Measurements from ENCODE around the gene SRGAP2B.
"Not testable (repeated sequence)": the region's sequence is repeated elsewhere in the genome, so short reads cannot be mapped to it uniquely, and the experiment has no call there.

Gene SRGAP2B

DNA sequence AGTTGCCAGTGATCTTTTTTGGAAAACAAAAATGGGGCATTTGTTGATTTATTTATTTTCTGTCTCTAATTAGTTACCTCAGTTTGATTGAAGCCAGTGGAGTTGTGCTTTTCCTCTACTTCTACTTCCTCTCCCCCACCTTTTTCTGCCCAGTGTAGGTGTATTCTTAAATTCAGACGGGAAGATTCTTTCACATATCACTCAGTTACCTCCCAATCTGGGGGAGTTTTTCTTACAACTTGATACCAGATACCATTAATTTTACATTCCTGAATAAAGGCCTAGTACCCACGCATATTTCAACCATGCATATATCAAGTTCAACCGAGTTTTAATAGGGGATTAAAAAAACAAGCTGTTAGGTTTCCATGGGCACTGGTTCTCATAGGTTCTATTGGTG, 16.5 kb upstream of the SRGAP2B start:
- no CpG with 5 or more reads among the region's 3 CpGs for WGBS (ENCODE audit: insufficient coverage)
- H3K36me3 ChIP-seq (ENCODE audit: control insufficient read depth in 4 of 4, insufficient read depth in 4 of 4, low read length in 3 of 4); CTCF ChIA-PET; H3K9me3 ChIP-seq (ENCODE audit: control extremely low read depth in 1 of 5, control insufficient read depth in 4 of 5, insufficient read depth in 2 of 5, low read depth in 1 of 5, low read length in 4 of 5); DNase-seq; H3K4me3 ChIP-seq (ENCODE audit: control insufficient read depth in 1 of 7, extremely low read depth in 1 of 7, insufficient read depth in 4 of 7, low read depth in 2 of 7, low read length in 6 of 7); H3K4me1 ChIP-seq (ENCODE audit: control extremely low read depth in 1 of 4, control insufficient read depth in 4 of 4, insufficient read depth in 4 of 4, low read length in 3 of 4); H3K27ac ChIP-seq (ENCODE audit: insufficient read depth in 1 of 2, low read depth in 1 of 2, low read length in 2 of 2, poor library complexity in 1 of 2, severe bottlenecking in 2 of 2); POLR2A ChIA-PET; H3K27me3 ChIP-seq (replicated peaks in 2 of 5; ENCODE audit: control insufficient read depth in 4 of 5, insufficient read depth in 5 of 5, low read length in 4 of 5): not testable (repeated sequence)

DNA sequence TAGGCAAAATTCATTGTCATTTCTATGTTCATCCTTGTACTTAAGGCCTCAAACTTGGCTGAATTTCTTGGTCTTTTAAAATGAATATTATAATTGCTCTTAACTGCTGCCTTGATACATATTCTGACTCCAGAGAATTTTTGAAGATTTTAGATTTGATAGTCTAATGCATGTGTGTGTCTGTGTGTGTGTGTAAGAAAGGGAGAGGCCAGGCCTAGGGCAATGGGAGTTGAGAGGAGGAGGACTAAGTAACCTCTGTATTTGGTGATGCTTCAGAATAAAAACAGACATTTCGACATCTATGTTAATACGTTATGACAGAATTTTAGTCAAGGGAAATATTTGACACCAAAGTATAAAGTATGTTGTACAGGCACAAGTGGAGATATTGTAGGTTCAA, 8.2 kb upstream of the SRGAP2B start:
- H3K4me3 ChIP-seq (ENCODE audit: control insufficient read depth in 1 of 7, extremely low read depth in 1 of 7, insufficient read depth in 4 of 7, low read depth in 2 of 7, low read length in 6 of 7); H3K9me3 ChIP-seq (ENCODE audit: control extremely low read depth in 1 of 5, control insufficient read depth in 4 of 5, insufficient read depth in 2 of 5, low read depth in 1 of 5, low read length in 4 of 5); POLR2A ChIA-PET; DNase-seq; H3K27me3 ChIP-seq (replicated peaks in 2 of 5; ENCODE audit: control insufficient read depth in 4 of 5, insufficient read depth in 5 of 5, low read length in 4 of 5); H3K4me1 ChIP-seq (ENCODE audit: control extremely low read depth in 1 of 4, control insufficient read depth in 4 of 4, insufficient read depth in 4 of 4, low read length in 3 of 4); H3K36me3 ChIP-seq (ENCODE audit: control insufficient read depth in 4 of 4, insufficient read depth in 4 of 4, low read length in 3 of 4); H3K27ac ChIP-seq (ENCODE audit: insufficient read depth in 1 of 2, low read depth in 1 of 2, low read length in 2 of 2, poor library complexity in 1 of 2, severe bottlenecking in 2 of 2); CTCF ChIA-PET: not testable (repeated sequence)
- WGBS (ENCODE audit: insufficient coverage): no CpG with 5 or more reads among the region's 2 CpGs

DNA sequence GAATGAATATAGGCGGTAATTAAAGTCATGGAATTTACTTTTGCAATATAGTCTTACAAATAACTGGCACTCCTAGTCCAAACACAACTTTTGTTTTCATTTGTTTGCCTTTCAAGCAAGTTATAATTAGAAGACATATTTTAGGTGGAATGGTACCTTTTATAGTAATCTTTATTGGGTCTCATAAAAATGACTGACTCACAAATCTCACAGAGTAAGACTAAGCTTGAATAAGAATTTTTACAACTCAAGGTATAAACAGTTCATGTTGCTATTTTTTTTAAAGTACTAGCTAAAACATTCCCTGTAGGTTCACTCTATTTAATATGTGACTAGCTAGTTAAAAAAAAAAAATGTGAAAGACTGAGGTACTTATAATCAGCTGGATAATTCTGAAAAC, 6.6 kb upstream of the SRGAP2B start:
- H3K4me3 ChIP-seq (ENCODE audit: control insufficient read depth in 1 of 7, extremely low read depth in 1 of 7, insufficient read depth in 4 of 7, low read depth in 2 of 7, low read length in 6 of 7); H3K27ac ChIP-seq (ENCODE audit: insufficient read depth in 1 of 2, low read depth in 1 of 2, low read length in 2 of 2, poor library complexity in 1 of 2, severe bottlenecking in 2 of 2); H3K36me3 ChIP-seq (ENCODE audit: control insufficient read depth in 4 of 4, insufficient read depth in 4 of 4, low read length in 3 of 4); DNase-seq; H3K9me3 ChIP-seq (ENCODE audit: control extremely low read depth in 1 of 5, control insufficient read depth in 4 of 5, insufficient read depth in 2 of 5, low read depth in 1 of 5, low read length in 4 of 5); CTCF ChIA-PET; POLR2A ChIA-PET; H3K4me1 ChIP-seq (ENCODE audit: control extremely low read depth in 1 of 4, control insufficient read depth in 4 of 4, insufficient read depth in 4 of 4, low read length in 3 of 4); H3K27me3 ChIP-seq (replicated peaks in 2 of 5; ENCODE audit: control insufficient read depth in 4 of 5, insufficient read depth in 5 of 5, low read length in 4 of 5): not testable (repeated sequence)
- WGBS (ENCODE audit: insufficient coverage): no CpG with 5 or more reads among the region's 1 CpG

DNA sequence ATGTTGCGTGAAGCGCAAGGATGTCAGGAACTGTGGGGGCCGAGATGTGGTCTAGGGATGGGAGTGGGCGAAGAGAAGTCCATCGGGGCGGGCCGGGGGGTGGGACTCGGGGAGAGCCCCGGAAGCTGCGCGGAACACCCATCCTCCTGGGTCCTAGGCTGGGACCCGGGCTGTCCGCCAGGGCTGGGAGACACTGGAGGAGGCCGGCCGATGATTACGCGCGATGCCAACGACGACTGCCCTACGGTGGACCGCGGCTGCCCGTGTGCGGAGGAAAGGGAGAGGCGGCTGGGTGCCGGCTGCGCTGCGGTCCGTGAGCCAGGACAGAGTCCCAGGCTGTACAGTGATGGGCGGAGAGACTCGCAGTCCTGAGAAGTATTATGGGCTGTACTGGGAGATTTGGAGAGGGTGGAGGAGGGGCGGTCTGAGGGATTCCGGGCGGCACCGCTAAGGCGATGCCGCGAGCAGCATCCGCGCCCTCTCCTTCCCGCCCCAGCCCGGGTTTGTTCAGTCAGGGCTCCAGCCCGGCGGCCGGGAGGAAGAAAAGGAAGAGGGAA, 395 bp downstream of the SRGAP2B start:
- H3K36me3 ChIP-seq (ENCODE audit: control insufficient read depth in 4 of 4, insufficient read depth in 4 of 4, low read length in 3 of 4); H3K4me1 ChIP-seq (ENCODE audit: control extremely low read depth in 1 of 4, control insufficient read depth in 4 of 4, insufficient read depth in 4 of 4, low read length in 3 of 4); H3K9me3 ChIP-seq (ENCODE audit: control extremely low read depth in 1 of 5, control insufficient read depth in 4 of 5, insufficient read depth in 2 of 5, low read depth in 1 of 5, low read length in 4 of 5); H3K27ac ChIP-seq (ENCODE audit: insufficient read depth in 1 of 2, low read depth in 1 of 2, low read length in 2 of 2, poor library complexity in 1 of 2, severe bottlenecking in 2 of 2); POLR2A ChIA-PET; H3K27me3 ChIP-seq (replicated peaks in 2 of 5; ENCODE audit: control insufficient read depth in 4 of 5, insufficient read depth in 5 of 5, low read length in 4 of 5); DNase-seq; CTCF ChIA-PET: not testable (repeated sequence)
- peak overlapping the region in 3 of 7 experiments; percentile 46 to 67 (median 53) for H3K4me3 ChIP-seq (ENCODE audit: control insufficient read depth in 1 of 7, extremely low read depth in 1 of 7, insufficient read depth in 4 of 7, low read depth in 2 of 7, low read length in 6 of 7)
- WGBS (ENCODE audit: insufficient coverage): no CpG with 5 or more reads among the region's 46 CpGs

DNA sequence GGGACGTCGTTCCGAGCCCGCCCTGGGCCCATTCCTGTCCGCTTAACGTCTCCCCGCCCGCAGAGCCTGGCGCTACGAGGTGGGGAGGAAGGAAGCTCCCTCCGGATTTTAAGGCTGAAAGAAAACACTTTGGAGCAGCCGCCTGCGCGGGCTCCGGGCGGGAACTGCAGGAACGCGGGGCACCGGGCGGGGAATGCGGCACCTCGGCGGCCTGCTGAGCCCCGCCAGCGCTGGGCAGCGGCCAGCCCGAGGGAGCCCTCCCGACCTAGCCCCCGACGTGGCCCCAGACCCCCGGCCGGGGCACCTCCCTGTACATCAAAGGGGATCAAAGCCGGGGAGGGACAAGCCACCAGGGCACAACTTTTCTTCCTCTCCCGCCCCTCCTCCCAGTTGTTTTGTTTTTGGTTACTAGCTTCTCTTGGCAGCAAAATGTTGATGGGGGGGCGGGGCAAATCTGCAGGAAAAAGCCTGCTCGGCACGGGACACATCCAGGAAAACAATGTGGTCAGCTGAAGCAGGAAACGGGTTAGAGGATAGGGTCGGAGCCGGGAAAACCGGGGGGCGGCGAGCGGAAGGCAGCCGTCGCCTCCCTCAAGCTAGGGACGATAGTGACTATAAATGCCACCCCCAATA, 1.5 kb downstream of the SRGAP2B start:
- H3K27me3 ChIP-seq (replicated peaks in 2 of 5; ENCODE audit: control insufficient read depth in 4 of 5, insufficient read depth in 5 of 5, low read length in 4 of 5); H3K27ac ChIP-seq (ENCODE audit: insufficient read depth in 1 of 2, low read depth in 1 of 2, low read length in 2 of 2, poor library complexity in 1 of 2, severe bottlenecking in 2 of 2); H3K9me3 ChIP-seq (ENCODE audit: control extremely low read depth in 1 of 5, control insufficient read depth in 4 of 5, insufficient read depth in 2 of 5, low read depth in 1 of 5, low read length in 4 of 5); CTCF ChIA-PET; H3K4me1 ChIP-seq (ENCODE audit: control extremely low read depth in 1 of 4, control insufficient read depth in 4 of 4, insufficient read depth in 4 of 4, low read length in 3 of 4); H3K36me3 ChIP-seq (ENCODE audit: control insufficient read depth in 4 of 4, insufficient read depth in 4 of 4, low read length in 3 of 4); POLR2A ChIA-PET: not testable (repeated sequence)
- WGBS (ENCODE audit: insufficient coverage): no CpG with 5 or more reads among the region's 47 CpGs
- peak in 1 of 3 donors; percentile 0 for DNase-seq
- H3K4me3 ChIP-seq (ENCODE audit: control insufficient read depth in 1 of 7, extremely low read depth in 1 of 7, insufficient read depth in 4 of 7, low read depth in 2 of 7, low read length in 6 of 7): peak overlapping the region in 4 of 7 experiments; percentile 37 to 64 (median 50)

DNA sequence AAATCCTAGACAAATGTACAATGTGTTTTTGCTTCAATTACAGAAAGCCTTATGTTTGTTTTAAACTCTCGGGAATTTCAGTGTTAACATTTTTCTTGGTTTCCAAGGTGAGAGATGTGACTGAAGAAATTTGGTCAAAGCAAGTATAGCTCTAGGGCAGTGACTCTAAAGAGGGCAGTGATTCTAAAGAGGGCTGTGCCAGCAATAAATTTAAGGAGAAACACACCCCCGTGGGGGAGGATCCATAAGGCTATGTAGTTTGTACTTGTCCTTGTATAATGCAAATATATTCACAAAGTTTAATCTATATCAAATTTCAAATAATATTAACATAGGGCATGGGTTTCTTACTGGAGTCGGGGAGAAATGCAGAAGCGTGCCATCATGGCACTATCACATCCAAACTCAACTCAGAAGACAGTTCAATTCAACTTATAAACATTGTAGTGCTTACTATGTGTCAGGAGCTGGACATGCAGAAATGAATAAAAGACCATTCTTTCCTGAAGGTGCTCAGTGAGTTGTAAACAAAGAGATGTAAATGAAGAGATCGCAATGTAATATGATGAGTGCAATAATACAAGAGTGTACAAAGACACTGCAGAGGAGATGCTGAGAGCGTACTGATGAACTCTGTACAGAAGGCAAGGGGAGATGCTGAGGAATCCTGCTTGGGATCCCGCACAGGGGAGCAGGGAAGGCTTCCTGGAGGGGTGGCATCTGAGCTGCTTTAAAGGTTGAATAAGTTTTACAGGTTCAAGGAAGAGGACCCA, 12.5 kb downstream of the SRGAP2B start:
- H3K4me1 ChIP-seq (ENCODE audit: control extremely low read depth in 1 of 4, control insufficient read depth in 4 of 4, insufficient read depth in 4 of 4, low read length in 3 of 4); POLR2A ChIA-PET; H3K4me3 ChIP-seq (ENCODE audit: control insufficient read depth in 1 of 7, extremely low read depth in 1 of 7, insufficient read depth in 4 of 7, low read depth in 2 of 7, low read length in 6 of 7); H3K9me3 ChIP-seq (ENCODE audit: control extremely low read depth in 1 of 5, control insufficient read depth in 4 of 5, insufficient read depth in 2 of 5, low read depth in 1 of 5, low read length in 4 of 5); CTCF ChIA-PET; H3K36me3 ChIP-seq (ENCODE audit: control insufficient read depth in 4 of 4, insufficient read depth in 4 of 4, low read length in 3 of 4); H3K27me3 ChIP-seq (replicated peaks in 2 of 5; ENCODE audit: control insufficient read depth in 4 of 5, insufficient read depth in 5 of 5, low read length in 4 of 5); H3K27ac ChIP-seq (ENCODE audit: insufficient read depth in 1 of 2, low read depth in 1 of 2, low read length in 2 of 2, poor library complexity in 1 of 2, severe bottlenecking in 2 of 2); DNase-seq: not testable (repeated sequence)
- WGBS (ENCODE audit: insufficient coverage): 100% methylated on average over 1 of the region's 7 CpGs

DNA sequence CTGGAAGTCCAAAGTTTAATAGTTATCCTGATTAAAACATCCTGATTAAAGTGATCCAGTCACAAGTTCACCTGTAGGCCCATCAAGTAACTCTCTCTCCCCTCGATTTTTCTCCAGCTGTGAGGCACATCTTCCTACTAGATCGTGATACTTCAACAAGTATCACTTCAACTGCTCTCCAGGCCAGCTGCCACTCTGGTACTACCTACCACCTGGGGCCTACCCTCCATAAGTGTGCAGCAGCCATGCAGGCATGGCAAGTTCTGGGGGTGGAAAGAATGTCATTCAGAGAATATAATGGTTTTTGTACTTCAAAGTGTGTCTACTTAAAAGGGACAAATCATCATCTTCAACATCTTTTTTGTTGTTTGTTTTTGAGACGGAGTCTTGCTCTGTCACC, 14.9 kb downstream of the SRGAP2B start:
- CTCF ChIA-PET; POLR2A ChIA-PET; H3K27me3 ChIP-seq (replicated peaks in 2 of 5; ENCODE audit: control insufficient read depth in 4 of 5, insufficient read depth in 5 of 5, low read length in 4 of 5); H3K4me1 ChIP-seq (ENCODE audit: control extremely low read depth in 1 of 4, control insufficient read depth in 4 of 4, insufficient read depth in 4 of 4, low read length in 3 of 4); H3K4me3 ChIP-seq (ENCODE audit: control insufficient read depth in 1 of 7, extremely low read depth in 1 of 7, insufficient read depth in 4 of 7, low read depth in 2 of 7, low read length in 6 of 7); H3K27ac ChIP-seq (ENCODE audit: insufficient read depth in 1 of 2, low read depth in 1 of 2, low read length in 2 of 2, poor library complexity in 1 of 2, severe bottlenecking in 2 of 2); H3K36me3 ChIP-seq (ENCODE audit: control insufficient read depth in 4 of 4, insufficient read depth in 4 of 4, low read length in 3 of 4); H3K9me3 ChIP-seq (ENCODE audit: control extremely low read depth in 1 of 5, control insufficient read depth in 4 of 5, insufficient read depth in 2 of 5, low read depth in 1 of 5, low read length in 4 of 5): not testable (repeated sequence)
- DNase-seq: peak in 1 of 3 donors; percentile 0
- no CpG with 5 or more reads among the region's 3 CpGs for WGBS (ENCODE audit: insufficient coverage)
